NB4 (cell line): ENCODE results near the gene GPX8.

Experiments used
- CTCF ChIP-seq: IDR thresholded peaks from one replicate; pipeline ENCODE4 v1.5.1; 2012; ENCODE audit warnings: low read depth, low read length
- MAX ChIP-seq: IDR thresholded peaks from 2 replicates; pipeline ENCODE4 v1.6.1; 2011; ENCODE audit warnings: low read depth, low read length
- POLR2A ChIP-seq: IDR thresholded peaks from 2 replicates; pipeline ENCODE4 v1.6.1; 2011; ENCODE audit warnings: mild to moderate bottlenecking; ENCODE audit not compliant: insufficient read length; ENCODE audit errors: extremely low read depth

GRCh38 chr5:55123365-55123764 is 36.6 kb upstream of the GPX8 start:
- no peak for TF ChIP-seq POLR2A
- TF ChIP-seq CTCF: no peak
- no peak for TF ChIP-seq MAX
